Suppressor macrophage (primary cell): ENCODE results near the gene PTPRD.
"Not testable (repeated sequence)": the region's sequence is repeated elsewhere in the genome, so short reads cannot be mapped to it uniquely, and the experiment has no call there.

Experiments used
- DNase-seq, 4 experiments: peaks; one replicate each; pipeline ENCODE4 v3.0.0-alpha.2; 2020 to 2022

Gene PTPRD

DNA sequence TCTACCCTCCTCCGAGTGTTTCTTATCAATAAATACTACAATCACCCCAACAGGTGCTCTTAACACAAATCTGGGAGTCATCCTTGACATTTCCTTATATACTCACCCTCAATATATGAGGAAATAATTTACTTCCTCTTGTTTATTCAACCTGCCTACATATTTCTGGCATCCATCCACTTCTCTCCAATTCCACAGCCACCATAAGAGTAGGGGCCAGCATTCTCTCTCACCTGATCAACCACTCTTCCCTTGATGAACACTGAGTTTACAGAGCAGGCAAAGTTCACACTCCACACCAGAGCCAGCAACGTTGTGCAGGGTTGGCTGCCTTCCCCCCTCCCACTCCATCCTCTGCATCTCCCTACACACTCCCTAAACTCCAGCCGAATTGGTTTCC lies 1908.9 kb downstream of the PTPRD start:
- no peak for DNase-seq

- DNase-seq, result no peak
Observed at GRCh38 chr9:8701904-8702303, 1910.9 kb downstream of the PTPRD start.

- not testable (repeated sequence) for DNase-seq
Observed at GRCh38 chr9:8697565-8697964, 1915.2 kb downstream of the PTPRD start.

DNA sequence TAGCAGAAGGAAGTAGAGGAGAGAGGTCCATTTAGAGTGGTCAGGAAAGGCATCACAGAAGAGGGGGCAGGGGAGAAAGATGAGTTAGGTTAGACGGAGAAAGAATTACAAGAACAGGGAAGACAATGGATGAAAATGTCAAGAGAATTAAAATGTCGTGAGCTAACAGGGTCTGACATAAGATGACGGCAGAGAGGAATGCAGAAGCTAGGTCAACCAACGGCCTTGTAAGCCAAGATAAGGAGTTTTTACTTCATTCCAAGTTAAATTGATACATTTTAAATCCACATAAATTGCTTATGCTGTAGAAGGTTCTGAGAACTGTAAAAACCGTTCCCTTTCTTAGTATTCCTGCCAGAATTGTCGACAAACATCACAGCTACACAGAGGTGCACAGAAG lies 1916.3 kb downstream of the PTPRD start:
- no peak for DNase-seq

GRCh38 chr9:8694983-8695588 lies 1917.7 kb downstream of the PTPRD start:
- no peak for DNase-seq

- no peak for DNase-seq
Observed at GRCh38 chr9:8693464-8693863, 1919.3 kb downstream of the PTPRD start.

GRCh38 chr9:8686516-8686915 lies 1926.3 kb downstream of the PTPRD start:
- DNase-seq, result peak; percentile 4 to 68 (median 44)

- no peak for DNase-seq
Observed at GRCh38 chr9:8685825-8686224, 1927.0 kb downstream of the PTPRD start.

- DNase-seq, result no peak
Observed at GRCh38 chr9:8684978-8685708, 1927.7 kb downstream of the PTPRD start.

- no peak for DNase-seq
Observed at GRCh38 chr9:8683496-8683895, 1929.3 kb downstream of the PTPRD start.

DNA sequence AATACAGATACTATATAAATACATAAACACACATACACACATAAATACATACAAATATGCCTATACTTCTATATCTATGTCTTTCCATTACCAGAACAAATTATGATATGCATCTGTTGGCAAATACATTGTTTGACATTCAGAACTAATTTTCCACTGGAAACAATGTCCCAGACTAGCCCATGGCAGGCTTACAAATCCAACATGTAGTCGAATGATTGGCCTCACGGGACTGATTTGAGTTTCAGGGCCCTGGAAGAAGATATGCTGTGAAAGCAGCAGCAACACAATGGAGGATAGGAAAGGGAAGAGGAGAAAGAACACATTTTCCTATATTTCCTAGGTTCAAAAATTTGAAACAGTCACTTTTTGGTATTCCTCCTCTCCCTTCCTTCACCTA lies 1932.1 kb downstream of the PTPRD start:
- DNase-seq, result no peak

- no peak for DNase-seq
Observed at GRCh38 chr9:8680157-8680556, 1932.6 kb downstream of the PTPRD start.

GRCh38 chr9:8679371-8679822 lies 1933.4 kb downstream of the PTPRD start:
- DNase-seq, result no peak

DNA sequence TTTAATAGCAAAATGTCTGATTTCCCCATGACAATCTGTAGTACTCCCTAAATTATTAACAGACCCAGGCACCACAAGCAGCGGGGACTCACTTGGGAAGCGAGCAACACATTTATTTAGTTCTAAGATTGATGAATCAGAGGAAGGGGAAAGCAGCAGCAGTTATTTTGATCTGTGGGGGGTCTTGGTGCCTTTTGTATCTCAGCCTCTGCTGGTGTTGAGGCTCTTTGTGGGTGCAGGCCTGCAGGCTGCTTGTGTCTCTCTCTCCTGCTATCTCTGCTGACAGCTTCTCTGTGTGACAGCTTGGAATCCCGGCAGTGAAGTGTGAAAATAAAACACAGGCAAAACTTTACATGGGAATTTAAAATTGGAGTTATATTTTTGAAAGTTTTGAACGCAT lies 1935.1 kb downstream of the PTPRD start:
- no peak for DNase-seq

DNA sequence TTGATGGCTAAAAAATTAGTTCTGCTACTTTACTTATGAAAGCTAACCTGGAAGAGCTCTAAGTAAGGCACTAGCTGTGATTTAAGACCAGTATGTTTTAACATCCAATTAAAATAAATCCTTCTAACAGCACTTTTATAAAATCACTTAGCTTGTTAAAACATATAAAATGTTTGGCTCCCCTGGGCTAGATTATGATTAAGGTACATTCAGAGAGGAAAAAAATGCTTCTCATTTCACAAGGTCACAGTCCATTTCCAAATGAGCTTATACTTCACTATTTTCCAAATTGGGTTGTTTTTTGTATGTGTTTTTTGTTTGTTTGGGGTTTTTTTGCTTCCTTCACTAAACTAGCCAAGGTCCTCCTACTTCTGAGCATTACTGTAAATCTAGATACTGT lies 1938.3 kb downstream of the PTPRD start:
- DNase-seq, result no peak

- DNase-seq, result no peak
Observed at GRCh38 chr9:8673830-8674229, 1939.0 kb downstream of the PTPRD start.

DNA sequence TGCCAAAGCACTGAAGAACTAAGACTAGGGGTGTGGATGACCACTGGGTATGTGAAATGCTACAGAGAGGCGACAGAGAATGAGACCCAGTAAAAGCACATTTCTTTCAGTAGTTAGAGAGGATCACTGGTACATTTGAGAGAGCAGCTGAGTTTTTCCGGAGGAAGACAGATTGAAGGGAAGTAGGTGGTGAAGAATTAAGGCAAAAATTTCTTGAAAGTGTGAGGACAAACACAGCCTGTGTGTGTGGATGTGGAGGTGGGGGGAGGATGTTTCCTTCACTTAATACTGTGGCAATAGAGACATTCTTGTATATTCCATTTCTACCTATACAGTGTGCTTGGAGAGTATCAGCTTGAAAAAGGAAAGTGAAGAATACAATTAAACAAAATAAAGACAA lies 1942.1 kb downstream of the PTPRD start:
- no peak for DNase-seq

DNA sequence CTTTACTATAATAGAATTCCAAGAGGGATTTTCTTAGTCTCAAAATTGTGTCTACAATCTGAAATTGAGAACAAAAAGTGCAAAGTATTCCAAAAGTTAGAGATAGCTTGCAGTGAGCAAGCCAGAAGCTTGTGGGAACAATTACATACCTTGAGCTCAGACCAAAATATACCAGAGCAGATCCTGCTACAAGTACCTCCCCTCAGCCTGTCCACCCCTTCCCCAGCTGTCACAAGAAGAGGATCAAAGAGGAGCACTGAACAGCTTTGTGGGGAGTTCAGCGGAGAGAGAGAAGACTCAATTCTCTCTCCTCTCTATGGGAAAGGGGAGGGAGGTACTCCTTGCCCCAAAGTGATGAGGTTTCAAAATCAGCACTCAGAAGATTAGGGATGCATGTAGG lies 1944.1 kb downstream of the PTPRD start:
- DNase-seq, result no peak

DNA sequence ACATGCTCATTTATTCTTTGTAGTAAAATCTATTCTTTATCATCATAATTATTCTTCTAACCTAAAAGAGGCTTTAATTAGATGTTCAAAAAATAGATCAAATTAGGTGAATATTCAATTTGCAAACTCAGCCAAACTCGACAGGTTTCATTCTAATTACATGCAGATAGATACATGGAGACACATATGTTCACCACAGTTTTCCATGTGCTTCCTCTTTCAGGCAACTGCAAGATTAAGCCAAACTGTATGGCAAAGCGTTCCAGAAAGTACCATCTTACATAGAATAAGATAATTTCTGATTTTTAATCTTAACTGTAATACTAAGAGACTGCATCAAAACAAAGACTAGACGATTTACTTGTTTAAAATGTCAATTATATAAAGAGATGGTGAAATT lies 1944.6 kb downstream of the PTPRD start:
- no peak for DNase-seq

GRCh38 chr9:8666060-8666459 lies 1946.7 kb downstream of the PTPRD start:
- DNase-seq, result no peak

GRCh38 chr9:8660383-8660782 lies 1952.4 kb downstream of the PTPRD start:
- peak; percentile 83 to 91 (median 85) for DNase-seq

GRCh38 chr9:8659108-8659507 lies 1953.7 kb downstream of the PTPRD start:
- DNase-seq, result no peak

GRCh38 chr9:8655071-8655470 lies 1957.7 kb downstream of the PTPRD start:
- peak in 3 of 4 experiments; percentile 3 to 40 (median 24) for DNase-seq

- DNase-seq, result peak in 2 of 4 experiments; percentile 22 to 35
Observed at GRCh38 chr9:8653855-8654254, 1958.9 kb downstream of the PTPRD start.
